H9 (cell line): ENCODE measurements around the gene PRR33. TPM values are rescaled to one million over a fixed set of nuclear protein-coding genes. Genes with fewer than 3 reads are reported as not detected.

Experiments
- DNase-seq: peaks from one replicate; pipeline ENCODE4 v3.0.0-alpha.2; 2017
- H2AFZ ChIP-seq: one replicate; pipeline ENCODE4 v1.6.1; 2013; ENCODE audit warnings: mild to moderate bottlenecking, low read length, control low read depth, moderate library complexity
- H2AK5ac ChIP-seq: 2 replicates; pipeline ENCODE4 v1.6.1; 2013; ENCODE audit warnings: low read length, control low read depth, mixed read lengths; ENCODE audit not compliant: insufficient read length
- H2BK120ac ChIP-seq: one replicate; pipeline ENCODE4 v1.6.1; 2013; ENCODE audit warnings: low read depth, mild to moderate bottlenecking, low read length, control low read depth, inconsistent platforms; ENCODE audit not compliant: poor library complexity, severe bottlenecking
- H2BK12ac ChIP-seq: 2 replicates; pipeline ENCODE4 v1.6.1; 2013; ENCODE audit warnings: low read length, control low read depth, mixed read lengths, low read depth; ENCODE audit not compliant: insufficient read length
- H2BK15ac ChIP-seq: 2 replicates; pipeline ENCODE4 v1.6.1; 2013; ENCODE audit warnings: low read depth, low read length, control low read depth
- H2BK20ac ChIP-seq: one replicate; pipeline ENCODE4 v1.6.1; 2013; ENCODE audit warnings: low read depth, mild to moderate bottlenecking, low read length, control low read depth, inconsistent platforms; ENCODE audit not compliant: poor library complexity, severe bottlenecking
- H2BK5ac ChIP-seq: 2 replicates; pipeline ENCODE4 v1.6.1; 2013; ENCODE audit warnings: low read length, control low read depth, mixed read lengths; ENCODE audit not compliant: insufficient read length
- H3K14ac ChIP-seq: 2 replicates; pipeline ENCODE4 v1.6.1; 2013; ENCODE audit warnings: low read length, control low read depth; ENCODE audit not compliant: insufficient read depth
- H3K18ac ChIP-seq: 2 replicates; pipeline ENCODE4 v1.6.1; 2013; ENCODE audit warnings: low read depth, mild to moderate bottlenecking, mixed read lengths, low read length, control low read depth; ENCODE audit not compliant: insufficient read length
- H3K23ac ChIP-seq: 2 replicates; pipeline ENCODE4 v1.6.1; 2013; ENCODE audit warnings: low read length, control low read depth, mixed read lengths, low read depth; ENCODE audit not compliant: insufficient read length
- H3K23me2 ChIP-seq: 2 replicates; pipeline ENCODE4 v1.6.1; 2013; ENCODE audit warnings: low read depth, mild to moderate bottlenecking, mixed read lengths, low read length, control low read depth; ENCODE audit not compliant: insufficient read length, poor library complexity, severe bottlenecking
- H3K27ac ChIP-seq: 2 replicates; pipeline ENCODE4 v1.5.1; 2013; ENCODE audit warnings: low read length, control low read depth, mixed read lengths, low read depth; ENCODE audit not compliant: insufficient read length
- H3K27me3 ChIP-seq: 2 replicates; pipeline ENCODE4 v1.6.1; 2013; ENCODE audit warnings: low read length, control low read depth, inconsistent platforms; ENCODE audit not compliant: insufficient read depth
- H3K4ac ChIP-seq: 2 replicates; pipeline ENCODE4 v1.6.1; 2013; ENCODE audit warnings: low read depth, mild to moderate bottlenecking, control low read depth, inconsistent platforms, low read length, moderate library complexity
- H3K4me1 ChIP-seq: 2 replicates; pipeline ENCODE4 v1.6.1; 2013; ENCODE audit warnings: low read length, control low read depth, inconsistent platforms; ENCODE audit not compliant: insufficient read depth
- H3K4me2 ChIP-seq: 2 replicates; pipeline ENCODE4 v1.6.1; 2013; ENCODE audit warnings: low read length, control low read depth, mixed read lengths; ENCODE audit not compliant: insufficient read length, insufficient read depth
- H3K56ac ChIP-seq: 2 replicates; pipeline ENCODE4 v1.6.1; 2013; ENCODE audit warnings: low read depth, mild to moderate bottlenecking, mixed read lengths, low read length, control low read depth; ENCODE audit not compliant: insufficient read length
- H3K79me1 ChIP-seq: 2 replicates; pipeline ENCODE4 v1.6.1; 2013; ENCODE audit warnings: low read depth, mild to moderate bottlenecking, moderate library complexity, low read length, control low read depth, inconsistent platforms; ENCODE audit not compliant: insufficient read depth, poor library complexity, severe bottlenecking
- H3K79me2 ChIP-seq: 2 replicates; pipeline ENCODE4 v1.6.1; 2013; ENCODE audit warnings: low read length, control low read depth, inconsistent platforms; ENCODE audit not compliant: insufficient read depth
- H3K9ac ChIP-seq: 2 replicates; pipeline ENCODE4 v1.6.1; 2013; ENCODE audit warnings: low read length, control low read depth, mixed read lengths; ENCODE audit not compliant: insufficient read length; ENCODE audit errors: extremely low read depth
- H3K9me3 ChIP-seq: one replicate; pipeline ENCODE4 v1.6.1; 2013; ENCODE audit warnings: low read depth, low read length, inconsistent platforms; ENCODE audit not compliant: control insufficient read depth
- H3T11ph ChIP-seq: one replicate; pipeline ENCODE4 v1.6.1; 2013; ENCODE audit warnings: mild to moderate bottlenecking, low read length, control low read depth, inconsistent platforms
- H4K20me1 ChIP-seq: one replicate; pipeline ENCODE4 v1.6.1; 2013; ENCODE audit not compliant: control insufficient read depth, insufficient read length, insufficient read depth
- H4K5ac ChIP-seq: 2 replicates; pipeline ENCODE4 v1.6.1; 2013; ENCODE audit warnings: low read depth, mild to moderate bottlenecking, mixed read lengths, low read length, control low read depth; ENCODE audit not compliant: insufficient read length
- H4K8ac ChIP-seq: replicated peaks from 2 replicates; pipeline ENCODE4 v1.6.1; 2013; ENCODE audit warnings: low read length, control low read depth, mixed read lengths, low read depth; ENCODE audit not compliant: insufficient read length
- H4K91ac ChIP-seq: 2 replicates; pipeline ENCODE4 v1.6.1; 2013; ENCODE audit warnings: low read depth, mild to moderate bottlenecking, moderate library complexity, mixed read lengths, low read length, control low read depth; ENCODE audit not compliant: insufficient read length
- H3K27ac Mint-ChIP-seq, 3 experiments: 2 replicates in 2 of 3; 3 replicates in 1 of 3; pipeline ENCODE4 v1.8.0; 2020 to 2021; ENCODE audit warnings: mixed read lengths in 3 of 3, mild to moderate bottlenecking in 1 of 3, moderate library complexity in 1 of 3
- H3K27me3 Mint-ChIP-seq: 2 replicates; pipeline ENCODE4 v1.8.0; 2021; ENCODE audit warnings: low read depth, mild to moderate bottlenecking, moderate library complexity, mixed read lengths
- H3K36me3 Mint-ChIP-seq, 3 experiments: 2 replicates in 2 of 3; 3 replicates in 1 of 3; pipeline ENCODE4 v1.8.0; 2020 to 2021; ENCODE audit warnings: low read depth in 3 of 3, mixed read lengths in 3 of 3; ENCODE audit not compliant: insufficient read depth in 1 of 3
- H3K4me1 Mint-ChIP-seq, 2 experiments: 2 replicates each; pipeline ENCODE4 v1.8.0; 2020; ENCODE audit warnings: mixed read lengths in 2 of 2
- H3K4me3 Mint-ChIP-seq, 2 experiments: 2 replicates in 1 of 2; 3 replicates in 1 of 2; pipeline ENCODE4 v1.8.0; 2020 to 2021; ENCODE audit warnings: mild to moderate bottlenecking in 2 of 2, mixed read lengths in 2 of 2, moderate library complexity in 1 of 2
- H3K9me3 Mint-ChIP-seq, 2 experiments: 2 replicates in 1 of 2; 3 replicates in 1 of 2; pipeline ENCODE4 v1.8.0; 2020; ENCODE audit warnings: mild to moderate bottlenecking in 2 of 2, mixed read lengths in 2 of 2, moderate library complexity in 1 of 2
- WGBS: extraction: QIAGEN DNeasy Blood & Tissue Kit; methylation state at CpG from one replicate; pipeline ENCODE4 v1.1.7; 2013; ENCODE audit warnings: missing lambda C conversion rate, low lambda C conversion rate, mixed read lengths; ENCODE audit not compliant: insufficient read length; ENCODE audit errors: extremely low coverage; 5-methylcytosine and 5-hydroxymethylcytosine counted together
- total RNA-seq: library from RNA; stranded (reverse); gene quantifications from 2 replicates; pipeline ENCODE4 v1.2.1, GENCODE V29; 2021
- TF ChIP-seq, protein P1 (sequence below): fragments of 200-600 bp; sonication (generic); conservative IDR thresholded peaks from 3 replicates; pipeline ENCODE4 v1.8.0; 2021; ENCODE audit warnings: antibody characterized with exemption, mild to moderate bottlenecking

PRR33 gene
- total RNA-seq, 1 experiment from 2014 or later, result not detected

DNA sequence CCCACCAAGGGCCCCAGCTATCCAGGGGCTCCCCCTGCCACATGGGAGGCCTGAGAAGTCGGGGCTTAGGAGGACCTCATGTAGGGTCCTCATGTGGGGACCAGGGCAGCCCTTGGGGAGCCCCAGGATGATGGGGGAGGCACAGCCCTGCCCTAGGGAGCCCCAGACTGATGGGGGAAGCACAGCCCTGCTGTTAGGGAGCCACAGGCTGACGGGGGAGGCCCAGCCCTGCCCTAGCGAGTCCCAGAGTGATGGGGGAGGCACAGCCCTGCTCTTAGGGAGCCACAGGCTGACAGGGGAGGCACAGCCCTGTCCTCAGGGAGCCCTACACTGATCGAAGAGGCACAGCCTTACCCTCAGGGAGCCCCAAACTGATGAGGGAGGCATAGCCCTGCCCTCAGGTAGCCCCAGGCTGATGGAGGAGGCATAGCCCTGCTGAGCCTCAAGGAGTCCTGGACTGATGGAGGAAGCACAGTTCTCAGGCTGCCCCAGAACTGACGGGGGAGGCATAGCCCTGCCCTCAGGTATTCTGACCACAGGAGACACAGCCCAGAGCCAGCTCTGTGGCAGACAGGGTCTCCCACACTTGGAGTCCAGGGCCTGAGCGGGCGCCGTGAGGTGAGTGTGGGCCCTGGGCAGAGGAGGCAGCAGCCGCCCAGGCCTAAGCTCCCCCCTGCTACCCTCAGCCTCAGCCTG lies 10.8 kb downstream of the PRR33 start:
- Mint-ChIP-seq H3K4me3 (no peak overlapping the region), H3K36me3 (no peaks in the 10 kb centered on the region), H3K4me1 (peaks cover 2 to 4% of the 10 kb centered on the region in 2 experiments; a peak in 1 of 4 replicates), H3K27ac (no peak overlapping the region; a peak in 1 of 7 replicates), H3K9me3 (no peaks in the 10 kb centered on the region), H3K27me3 (peaks cover 2% of the 10 kb centered on the region; the same call in 1 of the 2 replicates)
- Histone ChIP-seq H3K79me1 (no peaks in the 10 kb centered on the region), H3K4me2 (no peak overlapping the region), H2BK20ac (no peak overlapping the region), H3T11ph (no peak overlapping the region), H3K56ac (no peak overlapping the region), H3K27me3 (no peaks in the 10 kb centered on the region), H2AFZ (no peak overlapping the region), H4K5ac (no peak overlapping the region), H4K91ac (no peak overlapping the region), H3K27ac (no peak overlapping the region), H3K14ac (no peak overlapping the region), H3K23me2 (no peaks in the 10 kb centered on the region), H3K4me1 (no peaks in the 10 kb centered on the region), H2BK15ac (no peak overlapping the region), H3K23ac (no peak overlapping the region), H3K9me3 (no peaks in the 10 kb centered on the region), H3K9ac (no peak overlapping the region), H3K4ac (no peak overlapping the region), H2BK12ac (no peak overlapping the region), H3K18ac (no peak overlapping the region), H2BK120ac (no peak overlapping the region), H2AK5ac (no peak overlapping the region), H3K79me2 (no peaks in the 10 kb centered on the region), H4K8ac (no peak overlapping the region), H4K20me1 (no peaks in the 10 kb centered on the region), H2BK5ac (no peak overlapping the region)
- no peak for DNase-seq
- no CpG with 5 or more reads among the region's 9 CpGs for WGBS
- TF ChIP-seq, protein P1, sequence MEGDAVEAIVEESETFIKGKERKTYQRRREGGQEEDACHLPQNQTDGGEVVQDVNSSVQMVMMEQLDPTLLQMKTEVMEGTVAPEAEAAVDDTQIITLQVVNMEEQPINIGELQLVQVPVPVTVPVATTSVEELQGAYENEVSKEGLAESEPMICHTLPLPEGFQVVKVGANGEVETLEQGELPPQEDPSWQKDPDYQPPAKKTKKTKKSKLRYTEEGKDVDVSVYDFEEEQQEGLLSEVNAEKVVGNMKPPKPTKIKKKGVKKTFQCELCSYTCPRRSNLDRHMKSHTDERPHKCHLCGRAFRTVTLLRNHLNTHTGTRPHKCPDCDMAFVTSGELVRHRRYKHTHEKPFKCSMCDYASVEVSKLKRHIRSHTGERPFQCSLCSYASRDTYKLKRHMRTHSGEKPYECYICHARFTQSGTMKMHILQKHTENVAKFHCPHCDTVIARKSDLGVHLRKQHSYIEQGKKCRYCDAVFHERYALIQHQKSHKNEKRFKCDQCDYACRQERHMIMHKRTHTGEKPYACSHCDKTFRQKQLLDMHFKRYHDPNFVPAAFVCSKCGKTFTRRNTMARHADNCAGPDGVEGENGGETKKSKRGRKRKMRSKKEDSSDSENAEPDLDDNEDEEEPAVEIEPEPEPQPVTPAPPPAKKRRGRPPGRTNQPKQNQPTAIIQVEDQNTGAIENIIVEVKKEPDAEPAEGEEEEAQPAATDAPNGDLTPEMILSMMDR, result no peak
